ENCODE measurements around the gene NALCN.

DNA sequence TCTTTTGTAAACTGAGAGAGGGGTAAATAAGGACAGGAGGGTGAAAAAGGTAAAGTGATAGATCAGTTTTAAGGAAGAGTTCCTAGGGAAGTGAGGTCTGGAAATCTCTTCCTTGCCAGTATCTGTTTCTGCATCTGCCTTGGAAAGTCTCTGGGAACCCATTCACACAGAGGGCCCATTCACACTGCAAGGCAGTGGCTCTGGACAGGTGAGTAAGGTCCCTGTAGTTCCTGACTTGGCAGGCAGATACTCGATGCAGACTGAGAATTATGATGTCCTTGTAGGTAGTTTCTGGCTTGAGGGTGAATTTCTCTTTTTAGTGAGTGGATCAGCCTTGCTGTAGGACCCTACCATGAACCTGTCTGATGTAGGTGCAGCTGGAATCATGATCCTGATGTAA is 293.3 kb downstream of the NALCN start:
- TF ChIP-seq, protein P1, sequence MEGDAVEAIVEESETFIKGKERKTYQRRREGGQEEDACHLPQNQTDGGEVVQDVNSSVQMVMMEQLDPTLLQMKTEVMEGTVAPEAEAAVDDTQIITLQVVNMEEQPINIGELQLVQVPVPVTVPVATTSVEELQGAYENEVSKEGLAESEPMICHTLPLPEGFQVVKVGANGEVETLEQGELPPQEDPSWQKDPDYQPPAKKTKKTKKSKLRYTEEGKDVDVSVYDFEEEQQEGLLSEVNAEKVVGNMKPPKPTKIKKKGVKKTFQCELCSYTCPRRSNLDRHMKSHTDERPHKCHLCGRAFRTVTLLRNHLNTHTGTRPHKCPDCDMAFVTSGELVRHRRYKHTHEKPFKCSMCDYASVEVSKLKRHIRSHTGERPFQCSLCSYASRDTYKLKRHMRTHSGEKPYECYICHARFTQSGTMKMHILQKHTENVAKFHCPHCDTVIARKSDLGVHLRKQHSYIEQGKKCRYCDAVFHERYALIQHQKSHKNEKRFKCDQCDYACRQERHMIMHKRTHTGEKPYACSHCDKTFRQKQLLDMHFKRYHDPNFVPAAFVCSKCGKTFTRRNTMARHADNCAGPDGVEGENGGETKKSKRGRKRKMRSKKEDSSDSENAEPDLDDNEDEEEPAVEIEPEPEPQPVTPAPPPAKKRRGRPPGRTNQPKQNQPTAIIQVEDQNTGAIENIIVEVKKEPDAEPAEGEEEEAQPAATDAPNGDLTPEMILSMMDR (IDR thresholded peaks at IDR 0.05) = no peak
- TF ChIP-seq POLR2A (IDR thresholded peaks at IDR 0.05) = no peak

All from esophagus squamous epithelium (tissue), 4 donors.